Activated CD8-positive, alpha-beta memory T cell treated with anti-CD3 and anti-CD28 coated beads, Interleukin-2, amount 50 U/mL, for 48 hours (primary cell): ENCODE measurements around the gene ANKRD39.

Experiments used
- DNase-seq: peaks from one replicate; pipeline ENCODE4 v3.0.0-alpha.2; 2020

Gene ANKRD39

DNA sequence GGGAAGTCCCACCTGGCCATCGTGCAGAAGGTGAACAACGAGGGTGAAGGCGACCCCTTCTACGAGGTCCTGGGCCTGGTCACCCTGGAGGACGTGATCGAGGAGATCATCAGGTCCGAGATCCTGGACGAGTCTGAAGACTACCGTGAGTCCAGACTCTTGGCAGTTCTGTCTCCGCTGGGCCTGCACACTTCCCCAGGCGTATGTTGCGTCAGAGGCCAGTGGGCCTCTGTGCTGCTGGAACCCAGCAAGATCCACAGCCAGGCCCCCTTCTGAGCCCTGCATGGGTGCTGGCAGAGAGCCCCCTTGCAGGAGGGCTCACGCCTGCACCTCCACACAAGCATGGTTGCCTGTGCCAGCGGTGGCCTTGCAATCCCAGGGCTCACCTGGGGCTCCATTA is 32.8 kb downstream of the ANKRD39 start:
- DNase-seq: no peak

GRCh38 chr2:96824079-96824870 is 33.5 kb downstream of the ANKRD39 start:
- DNase-seq: no peak

DNA sequence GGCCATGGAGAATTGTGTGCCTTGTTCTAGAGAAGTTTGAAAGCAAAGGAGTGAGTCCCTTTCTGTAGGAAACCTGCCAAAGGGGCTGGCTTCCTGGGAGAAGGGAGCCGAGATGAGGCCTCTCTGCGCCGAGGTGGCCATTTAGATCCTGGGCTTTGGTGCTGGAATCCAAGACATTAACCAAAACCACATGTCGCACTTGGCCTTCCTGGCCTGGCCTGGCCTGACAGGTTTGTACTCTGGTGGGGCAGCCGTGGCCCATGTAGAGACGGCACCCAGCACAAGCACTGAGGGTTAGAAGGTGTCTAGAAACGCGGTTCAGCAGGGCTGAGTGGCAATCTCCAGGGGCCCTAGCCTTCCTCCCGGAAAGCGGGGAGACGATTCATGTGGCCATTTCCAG is 34.6 kb downstream of the ANKRD39 start:
- DNase-seq: no peak

GRCh38 chr2:96822786-96823185 is 35.0 kb downstream of the ANKRD39 start:
- DNase-seq: no peak

DNA sequence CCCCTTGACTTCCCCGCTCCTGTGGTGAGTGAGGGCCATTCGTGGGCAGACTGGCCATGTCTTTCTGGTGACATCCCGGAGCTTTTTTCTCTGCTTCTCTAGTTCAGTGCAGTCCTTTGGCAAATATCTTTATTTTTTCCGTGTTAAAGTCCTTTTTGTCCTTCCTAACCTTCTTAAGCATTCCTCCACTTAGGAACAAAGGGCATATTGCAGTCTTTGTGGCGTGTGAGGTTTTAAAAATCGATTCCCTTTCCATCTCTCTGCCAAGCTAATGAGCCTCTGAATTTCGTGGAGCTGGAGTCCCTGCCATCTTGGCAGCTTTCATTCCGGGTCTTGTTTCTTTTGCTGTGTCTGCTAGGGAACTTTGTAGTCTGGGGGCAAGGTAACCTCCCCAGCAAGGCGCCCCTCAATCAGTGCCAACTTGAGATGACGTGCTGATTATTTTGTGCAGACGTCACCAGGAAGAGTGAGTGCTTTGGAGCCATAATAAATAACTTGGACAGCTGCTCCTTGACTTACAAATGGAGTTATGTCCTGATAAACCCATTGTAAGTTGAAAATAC is 36.6 kb downstream of the ANKRD39 start:
- DNase-seq: no peak

GRCh38 chr2:96819876-96820511 is 37.8 kb downstream of the ANKRD39 start:
- DNase-seq: no peak

DNA sequence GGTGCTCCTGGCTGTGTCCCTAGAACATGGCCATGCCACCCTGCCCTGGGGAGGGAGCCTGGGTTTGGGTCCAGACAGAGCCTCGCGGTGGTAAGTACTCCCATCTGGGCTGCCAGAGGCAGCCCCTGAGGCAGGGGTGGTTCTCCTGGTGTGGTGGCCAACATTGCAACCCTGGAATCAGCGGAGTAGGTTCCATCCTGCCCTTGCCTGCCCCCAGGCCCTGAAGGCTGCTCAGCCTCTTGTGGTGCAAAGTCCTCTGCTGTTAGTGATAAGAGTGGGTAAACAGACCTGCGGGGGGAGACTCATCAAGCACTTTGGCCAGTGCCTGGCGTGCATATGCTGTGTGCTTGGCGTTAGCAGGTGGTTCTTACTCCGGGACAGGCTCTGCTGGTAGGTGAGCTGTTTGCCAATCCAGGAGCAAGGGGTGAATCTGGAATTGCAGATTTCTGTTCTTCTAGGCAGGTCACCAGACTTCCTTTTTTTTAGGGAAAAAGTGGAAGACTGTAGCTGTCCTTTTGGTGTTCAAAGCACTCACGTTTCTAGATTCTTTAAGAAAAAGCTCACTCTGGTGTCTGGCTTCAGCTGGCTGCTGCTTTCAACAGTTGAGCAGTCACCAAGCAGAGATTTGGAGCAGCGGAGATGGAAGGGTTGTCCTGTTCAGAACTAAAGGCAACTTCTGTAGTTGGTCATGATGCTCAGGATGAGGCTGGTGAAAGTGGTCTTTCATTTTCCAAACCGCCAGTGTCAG is 38.5 kb downstream of the ANKRD39 start:
- no peak for DNase-seq

DNA sequence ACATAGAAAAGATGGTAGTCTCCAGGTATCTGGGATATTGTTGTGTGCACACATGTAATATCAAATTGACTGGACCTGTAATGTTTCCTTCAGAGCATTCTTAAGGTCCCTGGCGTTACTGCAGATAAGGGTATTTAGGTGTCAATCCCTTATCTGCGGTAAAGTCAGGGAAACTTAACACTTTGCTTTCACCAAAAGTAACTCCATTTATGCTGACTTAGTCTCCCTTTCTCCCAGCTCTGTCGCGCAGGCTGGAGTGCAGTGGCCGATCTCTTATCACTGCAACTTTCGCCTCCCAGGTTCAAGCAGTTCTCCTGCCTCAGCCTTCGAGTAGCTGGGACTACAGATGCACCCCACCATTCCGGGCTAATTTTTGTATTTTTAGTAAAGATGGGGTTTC is 39.9 kb downstream of the ANKRD39 start:
- no peak for DNase-seq

- no peak for DNase-seq
Measured at GRCh38 chr2:96816836-96817702, 40.7 kb downstream of the ANKRD39 start.

GRCh38 chr2:96816127-96816835 is 41.5 kb downstream of the ANKRD39 start, which contains the start of gene CNNM3:
Gene CNNM3, plus strand, starts transcription at chr2:96816268. Its CDS starts 10 bp downstream, at chr2:96816278.
- peak; percentile 98 for DNase-seq

DNA sequence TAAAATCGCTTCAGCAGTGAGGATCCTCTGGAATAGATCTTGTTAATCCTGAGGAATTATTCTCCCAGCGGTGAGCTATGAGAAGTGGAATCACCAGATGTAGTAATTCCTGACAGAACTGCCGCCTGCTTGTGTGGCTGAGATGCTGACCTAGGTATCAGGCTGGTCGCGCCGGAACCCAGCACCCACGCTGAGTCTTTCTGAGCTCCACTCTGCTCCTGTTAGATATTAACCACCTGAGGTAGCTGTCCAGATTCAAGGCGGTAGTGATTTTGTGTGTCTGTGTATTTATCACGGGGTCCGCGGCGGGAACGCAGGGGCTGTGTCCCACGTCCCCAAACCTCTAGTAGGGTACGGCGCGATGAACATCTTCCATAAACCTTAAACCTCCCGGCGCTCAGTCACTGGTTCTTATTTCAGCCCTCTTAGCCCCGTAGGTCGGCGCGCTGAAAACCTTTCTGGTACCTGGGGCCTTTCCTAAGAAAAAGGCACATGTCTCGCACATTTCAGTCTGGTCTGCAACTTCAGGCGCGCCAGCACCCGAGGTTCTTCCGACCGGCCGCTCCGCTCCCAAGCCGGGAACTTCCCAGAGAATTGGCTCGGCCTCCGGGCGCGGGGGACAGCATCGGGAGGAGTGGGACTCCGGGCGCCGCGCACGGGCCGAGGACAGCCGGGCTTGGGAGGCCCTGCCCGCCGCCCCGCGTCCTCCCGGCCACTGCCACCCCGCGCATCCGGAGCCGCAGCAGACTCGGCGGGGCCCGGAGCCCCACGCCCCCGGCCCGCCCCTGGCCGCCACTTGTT is 42.3 kb downstream of the ANKRD39 start:
- no peak for DNase-seq

DNA sequence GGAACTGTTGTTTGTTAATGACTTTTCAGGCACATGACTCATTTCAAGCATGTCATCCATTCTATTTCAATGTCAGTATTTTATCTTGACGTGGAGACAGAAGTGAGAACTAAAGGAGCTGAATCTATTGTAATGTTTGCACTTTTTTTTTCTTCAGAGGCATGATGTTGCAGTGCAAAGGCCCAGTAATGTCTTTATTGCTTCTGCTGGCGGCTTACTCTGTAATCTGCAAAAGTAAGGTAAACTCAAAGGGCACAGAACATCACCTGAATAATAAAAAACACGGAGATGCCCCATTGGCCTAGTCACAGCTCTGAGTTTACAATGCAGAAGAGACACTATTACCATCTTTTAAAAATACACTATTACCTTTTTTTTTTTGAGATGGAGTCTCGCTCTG is 44.2 kb downstream of the ANKRD39 start:
- no peak for DNase-seq

GRCh38 chr2:96811917-96812316 is 45.9 kb downstream of the ANKRD39 start:
- no peak for DNase-seq

DNA sequence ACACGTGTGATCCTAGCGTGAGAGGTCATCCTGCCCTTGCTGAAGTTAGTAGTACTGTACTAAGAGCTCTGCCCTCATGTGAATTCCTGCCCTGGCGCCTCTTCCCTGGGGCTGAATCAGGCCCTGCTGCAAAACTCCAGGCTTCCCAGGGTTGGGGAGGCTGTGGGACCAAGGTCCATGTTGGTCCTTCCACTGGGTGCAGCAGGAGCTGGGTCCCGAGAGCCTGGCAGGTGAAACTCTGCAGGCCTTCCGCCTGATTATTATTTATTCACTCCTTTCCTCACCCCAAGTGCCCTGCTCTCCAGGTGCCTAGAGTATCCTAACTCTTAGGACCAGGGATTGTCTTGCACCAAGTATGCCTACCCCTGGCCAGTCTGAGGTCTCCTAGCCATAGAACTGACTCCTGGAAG is 47.0 kb downstream of the ANKRD39 start:
- DNase-seq: no peak

DNA sequence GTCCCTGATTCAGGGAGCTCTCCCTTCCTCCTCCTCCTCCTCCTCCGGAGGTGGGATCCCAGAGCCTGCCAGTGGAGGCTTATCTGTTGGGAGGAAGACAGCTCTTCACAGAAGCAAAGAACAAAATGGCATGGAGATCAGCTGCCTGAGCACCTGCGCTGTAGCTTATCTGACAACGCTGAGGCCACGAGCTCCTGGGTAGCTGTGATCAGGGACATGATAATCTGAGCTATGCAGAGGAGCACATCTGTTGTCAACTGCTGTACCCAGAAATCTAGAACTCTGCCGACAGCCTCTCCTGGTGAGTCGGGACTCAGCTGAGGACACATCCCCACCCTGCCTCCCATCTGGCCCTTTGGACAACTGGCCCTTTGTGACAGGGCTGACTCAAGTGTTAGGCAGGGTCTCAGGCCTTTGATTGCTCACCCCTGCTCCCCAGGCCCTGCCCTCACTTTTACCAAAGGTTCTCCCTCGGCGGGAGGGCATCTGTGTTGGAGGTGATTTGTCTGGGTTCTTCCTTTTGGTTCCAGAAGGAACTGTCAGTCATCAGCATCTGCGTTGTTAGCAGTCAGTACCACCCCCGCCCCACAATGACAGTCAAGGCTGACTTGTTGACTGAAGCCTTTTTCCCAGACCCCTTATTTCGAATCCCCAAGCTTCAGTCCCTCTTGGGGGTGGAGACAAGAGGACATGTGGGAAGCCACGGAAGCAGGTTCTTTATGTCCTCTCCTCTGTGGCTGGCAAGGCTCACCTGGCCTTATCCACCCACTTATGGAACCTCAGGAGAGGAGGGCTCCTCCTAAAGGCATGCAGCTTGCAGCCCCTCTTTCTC is 47.6 kb downstream of the ANKRD39 start:
- DNase-seq: no peak

- no peak for DNase-seq
Measured at GRCh38 chr2:96809216-96809882, 48.5 kb downstream of the ANKRD39 start.

- DNase-seq: no peak
Measured at GRCh38 chr2:96808176-96808837, 49.5 kb downstream of the ANKRD39 start.

- DNase-seq: no peak
Measured at GRCh38 chr2:96807127-96807471, 50.7 kb downstream of the ANKRD39 start.
